Measurements from ENCODE around the gene FAM20C.

DNA sequence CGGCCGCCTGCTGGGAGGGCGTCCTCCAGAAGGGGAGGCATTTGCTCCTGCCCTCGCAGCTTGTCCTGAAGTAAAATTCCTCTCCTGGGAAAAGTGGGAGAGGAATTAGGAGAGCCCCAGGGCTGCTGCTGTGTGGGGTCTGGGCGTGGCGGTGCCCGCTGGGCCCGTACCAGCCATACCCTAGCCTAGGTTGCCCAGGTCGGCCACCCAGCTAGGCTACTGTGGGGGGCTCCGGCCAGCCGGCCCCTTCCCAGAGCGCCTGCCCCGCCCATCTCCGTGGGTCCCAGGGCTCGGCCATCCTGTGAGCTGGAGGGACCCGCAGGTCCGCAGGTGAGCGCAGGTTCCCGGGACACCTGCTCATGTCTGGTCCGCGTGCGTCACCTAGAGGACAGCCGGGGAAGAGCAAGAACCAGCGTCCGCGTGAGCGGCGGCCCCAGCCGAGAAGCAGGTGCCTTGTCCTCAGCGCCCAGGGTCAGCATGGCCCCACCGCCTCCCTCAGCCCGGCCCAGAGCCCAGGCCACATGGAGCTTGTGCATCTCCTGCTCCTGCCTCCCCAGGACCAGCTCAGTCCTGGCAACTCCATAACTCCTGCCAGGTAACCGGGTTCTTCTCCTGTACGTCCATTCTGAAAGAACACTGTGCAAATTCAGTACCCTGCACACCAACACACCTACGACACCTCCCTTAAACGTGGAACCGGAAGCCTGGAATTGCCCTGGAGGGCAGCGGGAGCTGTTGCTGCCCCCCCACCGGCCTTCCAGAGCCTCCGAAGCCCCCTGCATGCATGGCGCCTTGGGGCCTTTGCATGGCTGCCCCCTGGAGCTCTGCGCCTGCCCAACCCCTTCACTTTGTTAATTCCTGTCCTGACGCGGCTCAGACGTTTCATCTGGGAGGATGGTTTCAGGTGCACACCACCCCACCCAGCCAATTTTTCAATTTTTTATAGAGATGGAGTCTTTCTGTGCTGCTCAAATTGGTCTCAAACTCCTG, 74.8 kb downstream of the FAM20C start:
- TF ChIP-seq, protein P1, sequence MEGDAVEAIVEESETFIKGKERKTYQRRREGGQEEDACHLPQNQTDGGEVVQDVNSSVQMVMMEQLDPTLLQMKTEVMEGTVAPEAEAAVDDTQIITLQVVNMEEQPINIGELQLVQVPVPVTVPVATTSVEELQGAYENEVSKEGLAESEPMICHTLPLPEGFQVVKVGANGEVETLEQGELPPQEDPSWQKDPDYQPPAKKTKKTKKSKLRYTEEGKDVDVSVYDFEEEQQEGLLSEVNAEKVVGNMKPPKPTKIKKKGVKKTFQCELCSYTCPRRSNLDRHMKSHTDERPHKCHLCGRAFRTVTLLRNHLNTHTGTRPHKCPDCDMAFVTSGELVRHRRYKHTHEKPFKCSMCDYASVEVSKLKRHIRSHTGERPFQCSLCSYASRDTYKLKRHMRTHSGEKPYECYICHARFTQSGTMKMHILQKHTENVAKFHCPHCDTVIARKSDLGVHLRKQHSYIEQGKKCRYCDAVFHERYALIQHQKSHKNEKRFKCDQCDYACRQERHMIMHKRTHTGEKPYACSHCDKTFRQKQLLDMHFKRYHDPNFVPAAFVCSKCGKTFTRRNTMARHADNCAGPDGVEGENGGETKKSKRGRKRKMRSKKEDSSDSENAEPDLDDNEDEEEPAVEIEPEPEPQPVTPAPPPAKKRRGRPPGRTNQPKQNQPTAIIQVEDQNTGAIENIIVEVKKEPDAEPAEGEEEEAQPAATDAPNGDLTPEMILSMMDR (IDR thresholded peaks at IDR 0.05 in 4 of 5, conservative IDR thresholded peaks at IDR 0.05 in 1 of 5), result peak; percentile 14 to 71 (median 49)
- TF ChIP-seq POLR2A (IDR thresholded peaks at IDR 0.05), result no peak

All from gastrocnemius medialis (tissue), 4 donors.